Posterior vena cava (tissue), 2 donors: Measurements from ENCODE around the gene PHEX. TPM values are rescaled to one million over a fixed set of nuclear protein-coding genes. Genes with fewer than 3 reads are reported as not detected.

Experiments used
- DNase-seq: peaks from one replicate; pipeline ENCODE4 v3.0.0-alpha.2; 2020; ENCODE audit warnings: low spot score
- intact Hi-C, 2 donors: fragments of 100-400 bp; cut with DNase I; formaldehyde crosslinking; loops; one replicate each; pipeline versions ENCODE4 v1.14.1 to v1.14.2; 2022 to 2023
- long read RNA-seq, 2 donors: library from polyadenylated mRNA; unstranded; transcript quantifications; one replicate each; pipeline ENCODE4 v2.0.0, GENCODE V29; 2020 to 2021
- total RNA-seq, 2 donors: library from RNA; stranded (reverse); fragmentation: NEBNext Ultra II Directional; extraction: Animal tissue kit (Norgen Biotek cat#: 25700); gene quantifications; one replicate each; pipeline ENCODE4 v1.2.1, GENCODE V29; 2021
- donor health status: DM: yes; HTN: yes; CAD: no.
- donor health status: DM: yes; HTN: yes; CAD: no.

PHEX gene
- total RNA-seq, result under 1 TPM; 0.33 to 0.56 TPM
- long read RNA-seq, donor 1, partial matches to known transcripts, result 0 of 1 reads
- long read RNA-seq, donor 1, other reads (novel, unspliced or antisense), result 1 of 1 reads
- long read RNA-seq, donor 2, result 0 reads

DNA sequence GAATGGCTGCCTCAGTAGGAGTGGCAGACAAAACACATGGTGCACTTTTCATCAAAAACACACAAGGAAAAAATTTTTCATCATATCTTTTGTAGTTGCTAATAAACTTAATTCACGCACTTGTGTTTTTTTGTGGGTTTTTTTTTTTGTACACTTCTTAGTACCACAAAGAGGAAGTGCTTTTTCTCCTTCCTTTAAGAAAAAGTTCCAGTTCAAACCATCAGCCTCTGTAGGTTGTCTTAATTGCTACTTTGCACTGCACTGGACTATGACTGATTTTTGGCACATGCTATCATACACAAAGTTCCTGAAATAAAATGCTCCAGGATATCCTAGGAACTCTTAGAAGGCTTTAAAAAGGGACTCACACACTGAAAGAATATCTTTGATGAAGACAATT lies at the start of gene PHEX:
TSS of gene PHEX (plus strand) at position 242 of the 400 bp plus-strand sequence. CDS start 681 bp downstream, outside the sequence.
- intact Hi-C loops, result no loop called here
- no peak for DNase-seq

DNA sequence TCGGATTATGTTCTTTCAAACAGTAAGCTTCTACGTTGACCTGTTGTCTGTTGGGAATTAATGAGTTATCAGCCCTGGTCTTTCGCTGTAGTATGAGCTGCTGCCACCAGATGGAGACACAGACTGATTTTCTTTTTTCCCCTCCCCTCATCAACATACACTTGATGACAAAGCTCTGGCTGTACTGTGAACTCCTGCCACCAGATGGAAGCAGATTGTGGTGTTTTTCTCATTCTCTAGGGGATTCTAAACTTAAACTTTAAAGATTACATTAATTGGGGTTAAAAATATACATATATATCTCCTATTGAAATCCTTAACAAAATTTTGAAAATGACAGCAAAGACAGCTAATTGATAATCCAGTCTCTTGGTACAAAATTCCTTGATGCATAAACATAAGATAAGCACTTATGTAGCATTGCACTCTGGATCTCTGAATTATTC lies 46.8 kb upstream of the PHEX start:
- intact Hi-C loops, result no loop called here

DNA sequence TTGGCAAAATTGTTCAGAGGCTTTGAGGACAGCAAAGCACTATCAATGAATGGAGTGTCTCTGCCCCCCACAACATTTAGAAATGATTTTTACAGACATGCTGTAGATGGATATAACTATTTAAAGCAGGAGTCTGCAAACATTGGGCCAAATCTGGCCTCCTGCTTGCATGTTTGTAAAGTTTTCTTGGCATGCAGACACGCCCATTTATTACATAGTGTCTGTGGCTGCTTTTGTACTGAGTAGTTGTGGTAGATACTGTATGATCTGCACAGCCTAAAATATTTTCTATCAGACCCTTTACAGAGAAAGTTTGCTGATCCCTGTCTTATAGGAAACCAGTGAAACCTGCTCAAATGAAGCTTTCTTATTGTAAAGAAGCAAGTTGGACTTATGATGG lies 45.5 kb upstream of the PHEX start:
- intact Hi-C loops, result no loop called here
- no peak for DNase-seq

More for the DNA sequence above, 46.8 kb upstream of the PHEX start:
- DNase-seq, result no peak

DNA sequence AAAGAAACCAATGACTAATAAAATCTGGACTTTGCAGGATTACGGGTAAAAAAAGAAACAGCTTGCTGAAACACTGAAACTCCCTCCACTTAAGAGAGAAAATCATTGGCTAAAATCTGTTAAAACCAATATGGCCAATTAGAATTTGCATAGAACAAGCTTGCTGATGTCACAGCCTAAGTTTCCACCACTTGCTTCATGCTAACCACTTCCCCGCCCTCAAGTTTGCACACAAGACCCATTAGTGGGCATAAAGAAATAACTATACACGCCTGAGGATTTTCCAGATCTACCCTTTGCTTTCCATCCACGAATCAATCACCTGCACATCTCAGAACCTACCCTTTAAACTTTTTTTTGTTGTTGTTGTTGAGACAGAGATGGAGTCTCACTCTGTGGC lies 42.7 kb upstream of the PHEX start:
- DNase-seq, result no peak
- intact Hi-C loops, result no loop called here

DNA sequence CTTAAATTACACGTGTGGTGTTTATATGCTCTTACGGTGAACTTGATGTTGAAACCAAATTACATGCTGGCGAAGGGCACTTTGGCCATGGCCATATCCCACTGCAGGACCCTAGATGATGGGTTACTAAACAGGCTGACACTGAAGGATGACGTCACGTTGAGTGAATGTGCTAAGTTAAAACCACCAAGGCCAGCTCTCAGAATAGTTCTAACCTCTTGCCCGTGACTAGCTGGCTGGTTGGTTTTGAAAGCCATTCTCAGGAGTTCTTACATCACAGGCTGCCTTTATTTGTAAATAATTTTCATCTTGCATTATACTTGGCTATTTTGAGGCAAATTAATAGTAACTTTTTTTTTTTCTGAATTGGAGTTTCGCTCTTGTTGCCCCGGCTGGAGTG lies 41.3 kb upstream of the PHEX start:
- DNase-seq, result no peak
- intact Hi-C loops, result no loop called here

DNA sequence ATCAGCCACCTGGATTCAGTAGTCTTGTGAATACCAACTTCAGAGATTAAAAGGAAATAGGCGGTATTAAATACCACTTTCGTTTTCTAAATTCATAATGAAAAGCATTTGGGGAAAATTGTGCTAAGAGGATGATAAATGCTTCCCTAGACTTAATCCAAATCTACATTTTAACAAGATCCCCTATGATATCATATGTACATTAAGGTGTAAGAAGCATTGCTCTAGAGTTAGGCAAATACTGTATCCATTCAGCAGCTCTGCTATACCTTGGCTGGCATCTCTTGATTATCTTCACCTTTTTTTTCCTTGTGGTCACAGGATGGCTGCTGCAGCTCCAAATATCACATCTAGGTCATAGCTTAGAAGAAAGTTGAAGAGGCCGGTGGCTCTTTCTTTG lies 40.6 kb upstream of the PHEX start:
- intact Hi-C loops, result no loop called here
- no peak for DNase-seq

DNA sequence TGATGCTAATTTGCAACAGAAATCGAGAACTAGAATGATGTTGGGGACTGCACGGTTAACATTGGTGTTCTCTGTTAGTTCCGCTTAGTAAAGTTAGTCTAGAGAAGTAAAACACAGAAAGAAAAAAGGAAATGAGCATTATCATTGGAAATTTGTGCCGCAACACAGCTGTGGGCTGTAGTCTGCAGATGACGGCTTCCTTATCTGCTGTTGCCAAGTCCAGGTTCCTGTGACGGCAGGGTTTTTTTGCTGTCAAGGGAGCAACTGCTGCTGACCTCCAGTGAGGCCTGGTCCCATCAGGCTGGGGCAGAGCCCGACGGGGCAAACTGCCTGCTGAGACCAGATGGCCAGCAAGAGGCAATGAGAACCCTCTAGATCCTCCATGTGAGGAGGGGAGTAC lies 38.9 kb upstream of the PHEX start:
- intact Hi-C loops, result no loop called here
- no peak for DNase-seq

DNA sequence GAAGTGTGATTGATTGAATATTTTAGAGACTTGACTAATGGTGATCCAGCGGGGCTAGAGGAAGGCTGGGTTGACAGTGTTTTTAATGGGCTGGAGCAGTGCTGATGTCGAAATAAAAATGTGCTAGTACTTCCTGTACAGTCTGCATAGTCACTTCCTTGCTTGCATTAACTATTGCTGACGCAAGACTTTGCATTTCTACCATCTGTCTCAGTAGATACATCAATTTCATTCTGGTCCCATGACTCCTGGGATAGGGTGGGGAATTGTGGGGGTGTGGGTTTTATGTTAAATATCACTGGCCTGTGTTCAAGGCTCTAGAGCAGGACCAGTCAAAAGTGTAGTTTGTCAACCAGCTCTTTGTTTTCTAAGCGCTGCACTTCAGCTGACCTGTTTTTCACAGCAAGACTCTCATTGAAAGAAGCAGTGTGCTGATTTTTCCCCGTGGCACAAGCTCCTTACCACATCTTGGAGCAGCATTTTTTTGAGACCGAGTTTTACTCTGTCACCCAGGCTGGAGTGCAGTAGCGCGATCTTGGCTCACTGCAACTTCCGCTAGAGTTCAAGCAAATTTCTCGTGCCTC lies 35.2 kb upstream of the PHEX start:
- intact Hi-C loops, result no loop called here
- no peak for DNase-seq

DNA sequence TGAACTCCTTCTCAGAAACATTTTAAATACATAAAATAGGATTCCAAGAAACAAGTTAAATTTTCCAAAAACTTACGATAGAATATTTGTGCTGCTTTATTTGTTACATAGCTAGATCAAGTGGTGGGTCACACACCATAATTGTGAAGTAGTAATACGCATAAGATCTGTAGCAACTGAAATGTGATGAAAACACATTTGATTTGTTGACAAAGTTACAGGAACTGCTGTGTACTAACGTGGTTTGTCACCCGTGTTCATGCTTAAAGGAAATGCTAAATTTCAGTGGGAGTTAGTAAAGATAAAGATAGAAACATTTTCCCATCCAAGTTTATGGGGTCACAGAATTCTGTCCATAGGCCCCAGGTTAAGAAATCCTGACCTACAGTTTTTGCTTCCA lies 34.1 kb upstream of the PHEX start:
- DNase-seq, result no peak
- intact Hi-C loops, result no loop called here

DNA sequence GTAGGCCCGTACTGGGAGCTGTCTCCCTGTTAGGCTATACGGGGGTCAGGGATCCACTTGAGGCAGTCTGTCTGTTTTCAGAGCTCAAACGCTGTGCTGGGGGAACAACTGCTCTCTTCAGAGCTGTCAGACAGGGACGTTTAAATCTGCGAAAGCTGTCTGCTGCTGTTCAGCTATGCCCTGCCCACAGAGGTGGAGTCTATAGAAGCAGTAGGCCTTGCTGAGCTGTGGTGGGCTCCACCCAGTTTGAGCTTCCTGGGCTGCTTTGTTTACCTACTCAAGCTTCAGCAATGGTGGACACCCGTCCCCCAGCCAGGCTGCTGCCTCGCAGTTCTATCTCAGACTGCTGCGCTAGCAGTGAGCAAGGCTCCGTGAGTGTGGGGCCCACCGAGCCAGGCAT lies 27.3 kb upstream of the PHEX start:
- intact Hi-C loops, result no loop called here
- DNase-seq, result no peak

DNA sequence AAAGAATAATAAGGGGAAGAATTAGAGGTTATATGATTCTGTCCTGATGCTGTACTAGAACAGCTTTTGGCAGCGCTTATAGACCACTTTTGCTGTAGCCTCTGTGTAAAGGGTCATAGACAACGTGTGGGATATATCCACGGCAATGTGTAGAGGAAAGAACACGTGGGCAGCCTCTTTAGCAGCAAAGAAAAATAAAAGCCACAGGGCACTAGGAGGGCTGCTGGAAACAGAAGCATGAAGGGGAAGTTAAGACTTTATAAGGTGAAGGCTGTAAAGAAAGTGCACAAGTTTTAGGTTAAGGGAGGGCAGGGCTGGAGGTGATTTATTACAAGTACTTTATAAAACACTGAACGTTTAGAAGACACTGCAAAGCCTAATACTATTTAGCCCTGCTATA lies 20.1 kb upstream of the PHEX start:
- intact Hi-C loops, result no loop called here
- no peak for DNase-seq

DNA sequence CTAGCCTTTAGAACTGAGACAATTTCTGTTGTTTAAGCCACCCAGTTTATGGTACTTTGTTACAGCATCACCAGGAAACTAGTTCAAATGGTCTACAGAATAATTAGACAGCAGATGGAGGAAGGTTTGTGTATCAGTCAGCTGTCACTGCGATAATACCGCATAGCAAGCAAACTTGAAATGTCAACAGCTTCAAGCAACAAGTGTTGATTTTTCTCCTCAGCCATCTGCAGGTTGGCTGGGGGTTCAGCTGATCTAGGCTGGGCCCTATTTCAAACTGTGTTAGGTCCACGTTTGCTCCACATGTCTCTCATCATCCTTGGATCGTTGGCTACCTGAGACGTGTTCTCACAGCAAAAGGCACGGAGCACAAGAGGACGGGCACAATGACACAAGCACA lies 19.2 kb upstream of the PHEX start:
- DNase-seq, result no peak
- intact Hi-C loops, result no loop called here

DNA sequence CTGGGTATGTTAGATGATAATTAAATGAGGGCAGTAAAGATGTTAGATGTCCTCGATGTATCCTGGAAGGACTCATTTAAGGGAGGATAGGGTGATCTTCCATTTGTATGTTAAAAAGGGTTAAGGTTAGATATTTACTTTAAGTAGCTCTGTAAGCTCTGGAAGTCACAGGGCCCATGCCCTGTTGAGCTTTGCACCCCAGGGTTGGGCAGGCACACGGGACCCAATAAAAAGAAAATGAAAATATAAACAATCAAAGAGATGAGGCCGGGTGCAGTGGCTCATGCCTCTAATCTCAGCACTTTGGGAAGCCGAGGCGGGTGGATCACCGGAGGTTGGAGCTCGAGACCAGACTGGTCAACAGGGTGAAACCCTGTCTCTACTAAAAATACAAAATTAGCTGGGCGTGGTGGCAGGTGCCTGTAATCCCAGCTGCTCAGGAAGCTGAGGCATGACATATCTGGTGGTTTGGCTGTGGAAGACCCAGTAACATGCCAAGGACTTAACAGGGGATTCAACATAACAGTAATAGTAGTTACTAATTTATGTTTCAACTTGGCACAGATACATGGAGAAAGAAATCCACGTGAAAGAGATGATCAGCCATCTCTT lies 16.9 kb upstream of the PHEX start:
- DNase-seq, result no peak
- intact Hi-C loops, result no loop called here

DNA sequence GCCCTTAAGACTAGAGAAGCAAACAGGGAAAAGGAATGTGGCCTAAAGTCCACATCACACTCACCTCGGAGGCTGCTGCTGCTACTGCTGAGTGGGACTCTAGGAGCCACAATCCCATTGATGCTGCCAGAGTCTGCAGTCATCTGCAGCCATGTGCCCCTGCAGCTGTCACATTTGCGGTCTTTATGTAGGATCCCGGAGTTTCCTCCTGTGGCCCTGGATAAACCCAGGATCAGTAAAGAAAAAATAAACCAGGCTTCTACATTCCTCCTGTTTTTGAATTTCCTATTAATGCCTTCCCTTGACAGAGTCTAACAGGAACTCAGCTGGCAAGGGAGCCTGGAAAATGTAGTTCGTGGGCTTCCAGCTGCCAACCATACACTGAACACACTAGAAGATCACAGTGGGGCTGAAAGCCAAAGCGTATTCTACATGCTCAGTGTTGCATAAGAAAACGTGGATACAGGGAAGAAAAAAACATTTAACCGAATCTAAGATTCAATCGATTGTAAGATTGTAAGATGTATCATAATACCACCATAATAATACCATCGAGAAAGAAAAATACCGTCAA lies 10.3 kb upstream of the PHEX start:
- DNase-seq, result no peak

DNA sequence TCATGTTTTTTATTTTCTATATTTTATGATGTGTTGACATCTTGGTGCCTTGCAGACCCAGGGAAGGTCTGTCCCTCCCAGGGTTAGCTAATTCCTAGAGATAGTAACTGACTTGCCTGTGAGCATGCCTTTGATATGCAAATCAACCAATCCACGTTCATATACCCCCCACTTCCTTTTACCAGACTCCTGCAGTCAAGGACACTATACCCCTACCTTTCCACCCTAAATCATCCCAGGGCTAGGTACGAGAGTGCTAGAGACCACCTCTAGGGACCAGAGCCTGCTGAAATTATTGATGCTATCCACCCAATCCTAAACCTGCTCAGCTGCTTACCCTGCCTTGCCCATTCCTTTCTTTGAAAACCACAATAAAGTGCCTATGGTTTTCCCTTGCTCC lies 7.5 kb upstream of the PHEX start:
- no peak for DNase-seq
- intact Hi-C loops, result no loop called here

More for the DNA sequence above, 10.3 kb upstream of the PHEX start:
- intact Hi-C loops, result no loop called here

DNA sequence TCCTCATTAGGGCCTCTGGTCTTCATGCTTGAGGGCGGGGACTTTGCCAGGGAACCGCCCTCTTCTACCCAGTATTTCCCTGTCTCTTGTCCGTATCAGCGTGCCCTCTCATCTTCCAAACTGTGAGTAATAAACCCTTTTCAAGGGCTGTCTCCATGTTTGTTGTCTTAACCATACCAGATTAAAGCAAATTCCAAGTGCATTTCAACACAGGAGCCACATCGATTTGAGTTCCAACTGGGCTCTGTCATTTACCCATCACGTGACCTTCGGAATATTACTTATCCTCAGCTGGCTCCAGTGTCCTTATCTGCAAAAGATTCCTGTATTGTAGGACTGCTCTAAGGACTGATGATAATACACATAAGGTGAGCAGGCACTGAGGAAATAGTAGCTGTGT lies 6.4 kb upstream of the PHEX start:
- intact Hi-C loops, result no loop called here
- no peak for DNase-seq

DNA sequence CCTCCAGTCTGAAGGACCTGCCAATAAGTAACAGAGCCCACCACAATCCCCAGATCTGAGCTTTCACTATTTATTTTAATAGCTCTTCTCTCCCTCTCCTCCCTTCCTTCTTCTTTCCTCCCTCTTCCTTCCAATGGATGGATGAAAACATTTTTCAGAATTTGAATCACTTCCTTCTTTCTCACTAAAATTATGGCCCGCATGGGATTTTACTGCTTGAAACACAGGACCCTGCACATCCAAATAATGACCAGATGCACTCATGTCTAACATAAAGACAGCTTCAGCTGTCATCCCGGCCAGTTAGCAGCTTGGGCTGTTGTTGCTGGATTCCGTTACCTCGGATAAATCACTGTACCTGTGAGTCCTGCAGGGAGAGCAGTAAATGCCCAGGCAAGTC lies 5.4 kb upstream of the PHEX start:
- DNase-seq, result no peak
- intact Hi-C loops, result no loop called here

DNA sequence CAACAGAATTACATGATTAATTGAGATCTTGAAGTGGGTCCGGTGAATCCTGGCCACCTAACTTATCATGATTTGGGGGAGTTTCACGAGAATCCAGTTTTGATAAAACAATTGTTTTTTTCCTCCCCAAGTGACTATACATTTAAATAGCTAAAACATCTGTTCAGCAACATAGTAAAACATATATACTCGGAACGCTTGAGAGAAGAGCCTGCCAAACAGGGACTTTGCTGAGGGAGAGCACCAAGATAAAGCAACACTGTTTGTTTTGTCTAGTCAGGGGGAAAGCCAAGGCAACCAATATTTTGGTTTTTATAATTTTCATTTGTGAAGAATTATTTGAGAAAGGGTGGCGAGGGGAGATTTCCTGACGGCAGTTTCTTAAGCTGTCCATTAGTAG lies 381 bp downstream of the PHEX start:
- no peak for DNase-seq
- intact Hi-C loops, result no loop called here

DNA sequence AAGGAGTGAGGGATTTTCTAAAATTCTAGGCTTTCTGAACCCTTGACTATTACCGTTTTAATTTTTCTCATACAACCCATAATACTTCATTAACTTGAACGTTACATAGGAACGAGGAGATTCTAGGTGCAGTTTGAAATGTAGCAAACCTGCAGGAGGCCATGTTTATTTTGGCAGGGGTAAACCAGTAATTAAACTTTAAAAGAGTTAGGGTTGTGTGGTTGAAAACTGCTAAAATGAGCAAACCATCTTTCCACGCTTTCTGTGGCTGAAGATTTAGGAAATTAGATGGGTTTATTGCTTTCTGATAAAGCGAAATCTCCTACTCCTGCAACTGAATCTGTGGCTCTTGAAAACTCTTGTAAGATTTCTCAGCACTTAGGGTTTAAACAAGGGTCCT lies 1.7 kb downstream of the PHEX start:
- intact Hi-C loops, result no loop called here
- DNase-seq, result no peak

DNA sequence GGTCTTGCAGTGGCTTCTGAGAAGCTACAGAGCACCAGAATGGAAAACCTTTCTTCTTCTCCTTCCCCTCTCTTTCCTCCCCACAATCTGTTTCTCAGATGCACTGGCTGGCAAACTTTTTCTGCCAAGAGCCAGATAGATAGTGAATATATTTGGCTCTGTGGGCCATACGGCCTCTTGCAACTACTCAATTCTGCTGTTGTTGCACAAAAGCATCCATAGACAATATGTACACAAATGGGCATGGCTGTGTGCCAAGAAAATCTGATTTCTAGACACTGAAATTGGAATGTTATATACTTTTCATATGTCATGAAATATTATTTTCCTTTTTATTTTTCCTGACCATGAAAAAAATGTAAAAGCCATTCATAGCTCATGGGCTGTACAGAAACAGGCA lies 3.1 kb downstream of the PHEX start:
- intact Hi-C loops, result no loop called here
- DNase-seq, result no peak

DNA sequence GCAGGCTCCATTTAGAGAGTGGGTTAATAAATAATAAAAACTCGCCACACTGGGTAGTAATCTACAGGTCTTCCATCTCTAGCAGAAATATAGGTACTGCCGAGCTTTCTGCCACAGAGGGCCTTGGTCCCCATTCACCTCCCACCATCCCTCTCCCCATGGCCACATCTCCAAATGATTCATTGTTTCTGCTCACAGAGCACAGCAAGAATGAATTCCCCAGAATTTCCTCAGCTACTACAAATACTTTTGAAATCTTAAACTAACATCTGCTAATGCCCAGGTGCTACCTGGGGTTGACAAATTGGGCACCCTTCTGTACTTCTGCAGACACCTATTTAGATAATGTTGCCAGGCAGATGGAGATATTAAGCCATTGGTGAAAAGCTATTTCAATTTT lies 5.1 kb downstream of the PHEX start:
- DNase-seq, result no peak
- intact Hi-C loops, result no loop called here
